Esophagus muscularis mucosa (tissue), 4 donors: Measurements from ENCODE around the gene ST3GAL3. TPM values are rescaled to one million over a fixed set of nuclear protein-coding genes. Genes with fewer than 3 reads are reported as not detected.

Experiments used
- DNase-seq: peaks from one replicate; pipeline ENCODE4 v3.0.0-alpha.2; 2017; ENCODE audit errors: extremely low spot score
- H3K27ac ChIP-seq, 4 donors: fragments of 200-600 bp; sonication (generic); replicated peaks in 1 of 4; 1 replicate in 3 of 4; 2 replicates in 1 of 4; pipeline ENCODE4 v1.5.1; 2016 to 2019; ENCODE audit warnings: mild to moderate bottlenecking in 1 of 4
- H3K27me3 ChIP-seq, 4 donors: fragments of 200-600 bp; sonication (generic); one replicate each; pipeline versions ENCODE4 v1.5.1 to v1.6.0; 2016 to 2019
- H3K36me3 ChIP-seq, 4 donors: fragments of 200-600 bp; sonication (generic); one replicate each; pipeline ENCODE4 v1.5.1; 2016 to 2019
- H3K4me1 ChIP-seq, 4 donors: fragments of 200-600 bp; sonication (generic); one replicate each; pipeline ENCODE4 v1.5.1; 2016 to 2019
- H3K4me3 ChIP-seq, 4 donors: fragments of 200-600 bp; sonication (generic); 1 replicate in 2 of 4; 2 replicates in 2 of 4; pipeline ENCODE4 v1.5.1; 2016 to 2019; ENCODE audit warnings: mild to moderate bottlenecking in 4 of 4, moderate library complexity in 1 of 4
- H3K9me3 ChIP-seq, 4 donors: fragments of 200-600 bp; sonication (generic); 1 replicate in 3 of 4; 2 replicates in 1 of 4; pipeline ENCODE4 v1.5.1; 2016 to 2019
- CTCF ChIP-seq, 3 experiments: fragments of 200-600 bp in 2 of 3; fragments of 450-650 bp in 1 of 3; sonication (generic) in 2 of 3; IDR thresholded peaks; one replicate each; pipeline ENCODE4 v1.5.1; 2017 to 2019; ENCODE audit warnings: antibody characterized with exemption in 3 of 3, mild to moderate bottlenecking in 2 of 3, moderate library complexity in 1 of 3
- EP300 ChIP-seq: sonication (generic); formaldehyde crosslinking; IDR thresholded peaks from one replicate; pipeline ENCODE4 v1.6.1; 2017; ENCODE audit warnings: antibody characterized with exemption
- POLR2A ChIP-seq: fragments of 450-650 bp; IDR thresholded peaks from one replicate; pipeline ENCODE4 v1.6.1; 2017; ENCODE audit warnings: antibody characterized with exemption, moderate library complexity, mild to moderate bottlenecking, low read depth
- POLR2AphosphoS5 ChIP-seq, 2 donors: sonication (generic); formaldehyde crosslinking; IDR thresholded peaks; one replicate each; pipeline ENCODE4 v1.6.1; 2017; ENCODE audit warnings: antibody characterized with exemption in 2 of 2
- WGBS: methylation state at CpG from one replicate; pipeline ENCODE4 v1.1.5; 2018; 5-methylcytosine and 5-hydroxymethylcytosine counted together
- intact Hi-C: fragments of 100-400 bp; cut with DNase I; formaldehyde crosslinking; loops from one replicate; pipeline ENCODE4 v1.15.1; 2023
- total RNA-seq, 4 donors: library from RNA; depleted of rRNA; stranded (reverse); fragments of >200 nt; gene quantifications; one replicate each; pipeline versions ENCODE4 v1.1.0 to v1.2.1, GENCODE V29; 2016

ST3GAL3 gene
- total RNA-seq, 4 donors from 2014 or later = 23.3 to 37.1 (median 30.1) TPM

DNA sequence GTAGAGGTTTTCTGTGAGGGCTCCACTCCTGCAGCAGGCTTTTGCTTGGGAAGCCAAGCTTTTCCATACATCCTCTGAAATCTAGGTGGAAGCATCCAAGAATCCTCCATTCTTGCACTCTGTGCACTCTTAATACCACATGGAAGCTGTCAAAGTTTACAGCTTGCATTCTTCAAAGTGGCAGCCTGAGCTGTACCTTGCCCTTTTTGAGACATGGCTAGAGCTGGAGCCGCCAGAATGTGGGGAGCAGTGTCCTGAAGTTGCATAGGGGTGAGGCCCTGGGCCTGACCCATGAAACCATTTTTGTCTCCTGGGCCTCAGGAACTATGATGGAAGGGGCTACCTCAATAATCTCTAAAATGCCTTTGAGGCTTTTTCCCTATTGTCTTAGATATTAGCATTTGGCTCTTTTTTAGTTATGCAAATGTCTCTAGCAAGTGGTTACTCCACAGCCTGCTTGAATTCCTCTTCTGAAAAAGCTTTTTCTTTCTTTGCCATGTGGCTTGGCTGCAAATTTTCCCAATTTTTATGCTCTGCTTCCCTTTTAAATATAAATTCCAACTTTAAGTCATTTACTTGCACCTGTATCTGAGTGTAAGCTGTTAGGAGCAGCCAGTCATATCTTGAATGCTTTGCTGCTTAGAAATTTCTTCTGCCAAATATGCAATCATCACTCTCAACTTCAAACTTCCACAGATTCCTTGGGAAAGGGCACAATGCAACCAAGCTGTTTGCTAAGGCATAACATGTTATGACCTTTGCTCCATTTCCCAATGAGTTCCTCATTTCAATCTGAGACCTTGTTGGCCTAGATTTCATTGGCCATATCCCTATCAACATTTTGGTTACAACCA, 134.2 kb downstream of the ST3GAL3 start:
- no peak for DNase-seq
- 60% methylated on average over 1 of the region's 1 CpG for WGBS
- no peak overlapping the region for H3K4me3 ChIP-seq
- intact Hi-C loops = no loop called here
- TF ChIP-seq EP300 (no peak), CTCF (IDR thresholded peaks at IDR 0.05) (no peak), POLR2AphosphoS5 (IDR thresholded peaks at IDR 0.05) (no peak), POLR2A (no peak)
- H3K9me3 ChIP-seq = no peaks in the 10 kb centered on the region
- H3K27me3 ChIP-seq = no peaks in the 10 kb centered on the region
- H3K4me1 ChIP-seq = peaks cover 7 to 38% (median 33%) of the 10 kb centered on the region in 4 donors
- no peak overlapping the region for H3K27ac ChIP-seq
- H3K36me3 ChIP-seq = peaks cover 0 to 30% (median 18%) of the 10 kb centered on the region in 4 donors

DNA sequence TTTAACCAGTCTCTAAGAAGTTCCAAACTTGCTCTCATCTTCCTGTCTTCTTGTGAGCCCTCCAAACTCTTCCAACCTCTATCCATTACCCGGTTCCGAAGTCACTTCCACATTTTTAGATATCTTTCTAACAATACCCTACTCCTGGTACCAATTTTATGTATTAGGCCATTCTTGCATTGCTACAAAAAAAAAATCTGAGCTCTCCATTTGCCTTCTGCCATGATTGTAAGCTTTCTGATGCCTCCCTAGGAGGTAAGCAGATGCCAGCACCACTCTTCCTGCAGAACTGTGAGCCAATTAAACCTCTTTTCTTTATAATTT, 134.8 kb downstream of the ST3GAL3 start:
- no peak overlapping the region for H3K4me3 ChIP-seq
- no peak overlapping the region for H3K27ac ChIP-seq
- peaks cover 2 to 39% (median 29%) of the 10 kb centered on the region in 4 donors for H3K4me1 ChIP-seq
- DNase-seq = no peak
- intact Hi-C loops = no loop called here
- H3K36me3 ChIP-seq = peaks cover 0 to 30% (median 18%) of the 10 kb centered on the region in 4 donors
- no peaks in the 10 kb centered on the region for H3K27me3 ChIP-seq
- no peaks in the 10 kb centered on the region for H3K9me3 ChIP-seq
- TF ChIP-seq CTCF (IDR thresholded peaks at IDR 0.05) = no peak
- TF ChIP-seq POLR2A = no peak
- no peak for TF ChIP-seq POLR2AphosphoS5 (IDR thresholded peaks at IDR 0.05)
- no peak for TF ChIP-seq EP300
- WGBS = 98% methylated on average over 2 of the region's 2 CpGs

DNA sequence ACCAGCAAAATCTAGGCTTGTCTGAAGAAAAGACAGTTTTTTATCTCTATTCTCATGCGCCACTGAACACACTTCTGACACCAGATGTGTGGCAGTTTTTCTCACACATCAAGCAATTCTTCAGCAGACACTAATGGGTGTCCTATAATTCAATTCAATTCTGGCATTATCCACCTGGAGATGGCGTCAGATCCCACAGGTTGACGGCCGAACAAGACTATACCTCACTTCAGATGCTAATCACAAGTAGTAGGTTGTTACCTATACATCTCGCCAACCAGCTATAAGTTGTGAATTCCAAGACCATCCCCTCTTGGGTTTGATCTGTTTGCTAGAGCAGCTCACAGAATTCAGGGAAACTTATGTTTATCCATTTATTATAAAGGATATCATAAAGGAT, 136.3 kb downstream of the ST3GAL3 start:
- Histone ChIP-seq H3K27me3 (no peaks in the 10 kb centered on the region), H3K9me3 (no peaks in the 10 kb centered on the region), H3K4me3 (no peak overlapping the region), H3K4me1 (peaks cover 0 to 29% (median 14%) of the 10 kb centered on the region in 4 donors), H3K27ac (no peak overlapping the region), H3K36me3 (peaks cover 0 to 29% (median 13%) of the 10 kb centered on the region in 4 donors)
- intact Hi-C loops = no loop called here
- 87% methylated on average over 5 of the region's 5 CpGs for WGBS
- DNase-seq = peak; percentile 19
- TF ChIP-seq POLR2A (no peak), EP300 (no peak), CTCF (IDR thresholded peaks at IDR 0.05) (no peak), POLR2AphosphoS5 (IDR thresholded peaks at IDR 0.05) (no peak)

- H3K4me3 ChIP-seq = no peak overlapping the region
- peak; percentile 42 for DNase-seq
- H3K27ac ChIP-seq = no peak overlapping the region
- H3K4me1 ChIP-seq = peaks cover 0 to 24% (median 9%) of the 10 kb centered on the region in 4 donors
- WGBS = no CpG with 5 or more reads among the region's 1 CpG
- intact Hi-C loops = no loop called here
- H3K27me3 ChIP-seq = no peaks in the 10 kb centered on the region
- TF ChIP-seq CTCF (IDR thresholded peaks at IDR 0.05) (no peak), POLR2AphosphoS5 (IDR thresholded peaks at IDR 0.05) (no peak), POLR2A (no peak), EP300 (no peak)
- no peaks in the 10 kb centered on the region for H3K9me3 ChIP-seq
- peaks cover 0 to 26% (median 11%) of the 10 kb centered on the region in 4 donors for H3K36me3 ChIP-seq
These were observed 136.8 kb downstream of the ST3GAL3 start for GRCh38 chr1:43844114-43844513.
